NCI-H748 (cell line): ENCODE results near the gene VPS54.
"Not testable (repeated sequence)": the region's sequence is repeated elsewhere in the genome, so short reads cannot be mapped to it uniquely, and the experiment has no call there.

ENCODE experiments used
- DNase-seq: peaks from one replicate; lab custom pipeline; 2025; ENCODE audit not compliant: unreplicated experiment; lab: John Stamatoyannopoulos, UW

Gene VPS54

DNA sequence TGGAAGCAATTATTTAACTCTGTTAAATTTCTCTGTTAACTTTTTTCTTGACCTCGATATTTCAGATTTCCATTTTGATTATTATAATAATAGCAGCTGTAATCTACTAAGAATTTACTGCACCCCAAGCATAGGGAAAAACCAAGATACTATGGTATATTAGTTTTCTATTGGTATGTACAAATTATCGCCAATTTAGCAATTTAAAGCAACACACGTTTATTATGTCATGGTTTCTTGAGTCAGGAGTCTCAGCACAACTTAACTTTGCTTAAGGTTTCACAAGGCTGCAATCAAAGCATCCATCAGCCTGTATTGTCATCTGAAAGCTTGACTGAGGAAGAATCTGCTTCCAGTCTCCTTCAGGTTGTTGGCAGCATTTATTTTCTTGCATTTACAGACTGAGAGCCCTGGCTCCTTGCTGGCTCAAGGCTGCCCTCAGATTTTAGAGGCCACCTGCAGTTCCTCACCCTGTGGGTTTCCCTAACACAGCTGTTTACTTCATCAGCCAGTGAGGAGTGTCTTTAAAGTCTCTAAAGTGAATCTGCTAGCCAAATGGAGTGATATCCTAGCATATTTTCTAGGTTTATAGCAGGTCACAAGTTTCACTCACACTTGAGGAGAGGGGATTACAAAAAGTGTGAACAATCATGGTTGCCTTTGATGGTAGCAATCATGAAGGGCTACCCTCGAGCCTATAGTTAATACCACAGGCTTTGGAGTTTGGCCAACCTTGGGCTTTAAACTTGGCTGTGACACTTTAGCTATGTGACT lies 4.4 kb upstream of the VPS54 start:
- no peak for DNase-seq

DNA sequence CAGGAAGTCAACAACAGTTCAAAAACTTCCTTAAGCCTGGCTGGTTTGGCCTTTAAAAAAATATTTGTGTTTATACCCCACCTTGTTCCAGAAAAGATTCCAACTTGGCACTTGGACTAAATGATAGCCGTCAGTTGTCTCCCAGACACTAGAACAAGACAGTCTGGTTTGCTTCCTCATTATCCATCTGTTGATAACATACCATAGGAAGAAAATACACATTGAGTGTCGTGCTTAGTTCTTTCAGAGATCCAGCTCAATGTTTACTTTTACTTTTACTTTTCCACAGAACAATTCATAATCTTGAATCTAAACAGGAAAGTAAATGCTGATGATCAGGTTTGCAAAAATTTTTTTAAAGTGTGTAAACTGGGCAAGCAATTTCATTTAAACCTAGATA lies 2.4 kb upstream of the VPS54 start:
- DNase-seq, result peak; percentile 9

DNA sequence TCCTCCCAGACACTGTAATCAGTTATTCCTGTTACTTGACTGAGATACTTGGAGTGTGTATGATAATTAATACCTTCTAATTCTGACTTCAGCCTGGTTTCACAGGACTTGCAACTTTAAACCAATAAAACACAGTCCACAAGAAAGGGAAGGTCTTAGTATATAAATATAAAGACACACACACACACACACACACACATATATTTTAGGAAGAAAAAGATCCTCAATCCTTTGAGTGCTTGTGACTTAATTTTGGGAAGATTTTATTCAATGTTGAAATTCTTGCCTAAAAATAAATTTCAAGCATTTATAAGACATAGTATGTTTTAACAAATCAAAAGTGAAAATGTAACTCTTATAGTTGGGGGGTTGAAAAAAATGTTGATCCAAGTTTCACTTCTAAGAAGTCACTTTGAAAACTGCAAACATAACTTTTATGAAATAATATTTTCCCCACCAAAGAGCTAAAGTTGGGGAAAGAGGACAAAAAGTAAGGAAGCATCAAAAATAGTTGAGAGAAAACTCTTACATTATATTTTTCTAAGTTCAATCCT lies 824 bp upstream of the VPS54 start:
- DNase-seq, result no peak

DNA sequence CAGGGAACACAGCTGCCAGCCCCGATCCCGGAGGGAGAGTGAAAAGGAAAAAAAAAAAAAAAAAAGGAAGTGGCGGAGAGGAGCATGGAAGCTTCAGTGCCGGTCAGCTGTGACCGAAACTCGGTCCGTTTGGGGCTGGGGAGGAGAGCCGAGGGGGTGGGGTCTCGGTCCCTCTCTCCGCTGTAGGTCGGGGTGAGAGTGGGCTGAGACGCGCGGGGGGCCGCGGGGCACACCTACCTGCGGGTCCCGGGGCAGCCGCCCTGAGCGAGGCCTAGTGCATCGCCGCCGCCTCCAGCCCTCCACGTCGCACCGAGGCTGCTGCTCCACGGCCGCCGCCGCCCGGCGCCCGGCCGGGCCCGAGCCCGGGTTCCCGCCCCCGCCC lies 536 bp downstream of the VPS54 start:
- DNase-seq, result peak; percentile 59

DNA sequence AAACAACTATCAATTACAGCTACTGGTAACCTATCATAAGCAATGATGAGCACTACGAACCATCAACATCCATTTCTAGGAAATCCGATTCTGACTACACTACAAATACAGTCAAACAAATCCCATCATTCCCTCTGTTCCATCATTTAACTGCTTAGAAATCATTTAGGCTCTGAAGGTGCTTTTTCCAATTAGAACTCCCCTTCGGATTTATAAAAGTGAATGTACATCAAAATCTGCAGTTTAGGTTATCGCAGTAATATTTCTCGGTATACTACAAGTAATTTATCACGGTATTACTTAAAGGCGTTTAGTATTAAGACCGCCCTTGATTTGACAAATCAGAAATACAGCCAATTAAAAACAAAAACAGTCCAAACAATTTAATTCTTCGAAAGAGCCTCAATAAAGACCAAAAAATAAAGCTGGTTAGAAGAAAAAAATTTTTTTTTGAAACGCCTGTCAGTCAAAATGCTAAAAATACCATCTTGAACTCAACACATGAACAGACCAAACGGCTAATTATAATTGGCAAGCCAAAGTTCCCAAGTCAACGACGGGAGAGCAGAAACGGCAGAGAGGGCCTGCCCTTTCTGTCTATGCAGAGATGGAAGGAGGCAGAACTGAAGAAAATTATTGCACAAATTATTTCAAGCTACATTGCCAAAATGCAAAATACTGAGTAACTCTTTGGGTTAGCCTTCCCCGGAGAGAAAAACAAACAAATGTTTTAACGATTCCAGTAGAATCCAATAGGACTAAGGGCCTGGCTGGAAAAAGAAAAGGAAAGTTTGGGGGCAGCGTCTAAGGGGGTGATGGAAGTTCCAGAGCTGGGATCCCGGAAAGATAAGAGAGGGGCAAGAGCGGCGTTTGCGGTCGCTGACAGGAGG lies 1.2 kb downstream of the VPS54 start:
- DNase-seq, result peak; percentile 51

DNA sequence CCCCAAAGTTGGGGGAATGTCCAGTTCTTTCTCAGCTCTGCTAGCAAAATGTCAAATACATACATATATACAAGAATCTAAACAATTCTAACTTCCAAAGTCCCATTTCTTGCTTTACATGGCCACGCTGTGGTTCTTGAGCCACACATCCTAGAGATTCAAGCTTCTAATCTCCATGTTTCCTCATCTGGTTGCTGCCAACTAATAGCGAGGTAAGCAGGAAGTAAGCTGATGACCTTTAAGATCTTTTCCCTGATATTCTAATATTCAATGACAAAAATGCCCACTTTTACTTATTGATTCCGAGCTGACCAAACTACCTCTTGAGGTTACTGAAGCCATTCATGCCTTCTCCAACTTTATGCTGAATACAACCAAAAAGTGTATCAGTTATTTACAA lies 3.3 kb downstream of the VPS54 start:
- no peak for DNase-seq

DNA sequence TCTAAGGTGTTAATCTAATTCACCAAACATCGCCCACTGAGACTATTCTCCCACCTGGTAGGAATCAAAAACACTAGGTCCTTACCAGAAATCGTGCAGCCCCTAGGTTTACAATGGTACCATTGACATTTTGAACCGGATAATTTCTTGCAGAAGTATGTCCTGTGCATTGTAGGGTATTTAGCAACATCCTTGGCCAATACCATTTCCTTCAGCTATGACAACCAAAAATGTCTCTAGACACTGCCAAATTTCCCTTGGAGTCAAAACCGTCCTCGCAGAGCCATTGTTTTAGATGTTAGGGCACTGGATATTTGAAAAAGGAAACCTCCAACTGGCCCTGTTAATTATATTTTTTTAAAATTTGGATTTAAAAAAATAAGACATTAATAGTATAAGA lies 3.8 kb downstream of the VPS54 start:
- no peak for DNase-seq

DNA sequence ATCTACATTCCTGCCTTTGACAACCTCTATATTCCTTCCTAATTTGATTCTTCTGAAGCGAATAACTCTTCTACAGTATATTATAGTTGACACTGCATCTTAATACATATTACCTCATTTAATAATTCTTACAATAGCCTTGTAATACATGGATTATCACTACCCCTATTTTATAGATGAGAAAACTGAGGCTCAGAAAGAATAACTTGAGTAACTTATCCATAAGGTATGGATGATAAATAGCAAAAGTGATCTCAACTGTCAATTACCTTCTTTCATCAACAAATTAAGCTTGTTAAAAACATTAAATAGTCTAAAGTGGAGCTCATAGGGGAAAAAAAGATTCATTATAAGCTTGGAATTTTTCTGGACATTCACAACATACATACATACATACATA lies 4.6 kb downstream of the VPS54 start:
- DNase-seq, result no peak

DNA sequence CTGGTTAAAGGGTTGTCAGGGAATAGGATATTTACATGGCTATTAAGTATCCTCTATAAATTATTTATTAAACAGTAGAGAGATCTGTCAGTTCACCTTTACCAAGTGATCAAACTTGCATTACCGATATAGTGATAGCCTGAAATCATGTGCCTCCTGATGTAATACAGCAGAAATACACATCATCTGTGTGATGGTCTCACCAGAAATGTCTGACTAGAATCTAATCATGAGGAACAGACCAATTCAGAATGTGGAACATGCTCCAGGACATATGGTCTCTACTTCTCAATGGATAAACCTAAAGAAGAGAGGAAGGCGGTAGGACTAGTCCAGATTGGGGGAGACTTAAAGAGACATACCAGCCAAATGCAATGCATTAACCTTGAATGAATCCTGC lies 6.2 kb downstream of the VPS54 start:
- no peak for DNase-seq

DNA sequence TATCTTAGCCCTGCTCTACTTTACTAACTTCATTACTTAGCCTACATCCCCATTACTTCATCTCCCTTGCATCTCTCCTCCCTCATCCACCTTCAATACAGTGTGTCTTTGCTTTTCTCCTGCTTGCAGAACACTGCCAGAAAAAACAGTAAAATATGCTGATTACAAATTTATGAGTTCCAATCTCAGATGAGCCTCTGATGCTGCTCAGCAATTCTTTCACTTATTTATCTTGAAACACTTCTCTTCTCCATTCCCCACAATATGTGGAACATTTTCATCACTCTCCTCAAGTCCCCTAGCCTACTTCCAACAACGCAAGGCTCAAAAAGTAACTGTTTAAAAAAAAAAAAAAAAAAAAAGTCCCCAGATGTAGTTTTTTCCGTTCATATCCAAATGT lies 7.1 kb downstream of the VPS54 start:
- no peak for DNase-seq

DNA sequence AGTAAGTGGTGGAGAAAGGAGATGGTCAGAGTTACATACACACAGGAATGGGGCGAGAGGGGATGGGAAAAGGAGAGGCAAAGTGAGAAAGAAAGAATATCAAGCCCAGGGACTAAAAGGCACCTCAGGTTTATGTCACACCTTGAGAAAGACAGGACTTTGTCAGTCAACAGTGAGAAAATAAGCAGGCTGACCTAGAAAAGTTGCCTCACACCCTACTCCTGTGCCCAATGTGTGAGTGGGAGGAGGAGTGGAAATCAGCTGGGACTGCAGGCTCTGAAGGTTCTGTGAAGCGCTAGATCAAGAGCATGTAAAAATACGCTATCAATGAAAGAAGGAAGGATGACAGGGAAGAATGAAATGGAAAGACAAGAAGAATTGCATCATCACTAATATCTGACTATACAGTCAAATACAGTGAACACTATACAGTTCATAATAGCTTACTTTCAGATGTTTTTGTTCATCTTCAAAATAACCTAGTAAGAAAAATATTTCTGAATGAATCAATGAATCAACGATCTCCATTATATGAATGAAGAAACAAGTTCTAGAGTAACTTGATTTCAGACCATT lies 10.7 kb downstream of the VPS54 start:
- DNase-seq, result no peak

DNA sequence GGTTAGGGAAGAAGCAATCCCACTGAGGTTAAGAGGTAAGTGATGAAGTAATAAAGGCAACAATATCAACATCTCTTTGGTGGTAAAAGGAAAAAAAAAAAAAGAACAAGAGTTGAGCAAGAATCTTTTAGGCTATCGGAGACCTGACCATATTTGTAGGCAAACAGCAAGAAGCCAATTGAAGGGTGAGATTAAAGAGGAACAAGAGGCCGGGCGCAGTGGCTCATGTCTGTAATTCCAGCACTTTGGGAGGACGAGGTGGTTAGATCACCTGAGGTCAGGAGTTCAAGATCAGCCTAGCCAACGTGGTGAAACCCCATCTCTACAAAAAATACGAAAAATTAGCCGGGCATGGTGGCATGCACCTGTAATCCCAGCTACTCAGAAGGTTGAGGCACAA lies 11.3 kb downstream of the VPS54 start:
- no peak for DNase-seq

DNA sequence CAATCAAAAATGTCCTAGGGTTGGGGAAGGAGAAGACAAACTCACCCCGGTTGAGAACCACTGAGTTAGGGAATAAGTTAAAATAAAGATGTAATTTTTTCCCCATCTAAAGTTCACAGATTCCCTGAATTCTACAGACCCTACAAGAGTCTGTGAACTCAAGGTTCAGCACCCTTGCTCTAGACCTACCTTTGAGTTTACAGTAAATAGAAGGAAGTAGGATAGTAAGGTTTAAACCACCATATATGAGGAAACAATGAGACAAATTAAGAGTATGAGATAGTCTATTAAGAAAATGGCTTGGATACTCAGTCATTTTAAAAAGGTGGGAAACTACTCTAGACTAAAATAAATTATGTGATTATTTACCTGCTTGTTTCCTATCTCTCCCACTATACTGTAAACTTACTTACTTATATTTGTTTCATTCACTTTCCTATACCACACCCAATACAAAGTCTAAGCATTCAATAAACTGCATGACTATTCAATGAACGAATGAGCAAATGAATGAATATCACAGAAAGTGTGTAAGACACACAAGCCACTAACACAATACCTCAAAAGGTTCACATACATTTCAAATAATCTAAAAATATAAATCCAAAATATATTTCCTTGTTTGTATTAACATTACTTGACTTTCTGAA lies 13.4 kb downstream of the VPS54 start:
- DNase-seq, result no peak

DNA sequence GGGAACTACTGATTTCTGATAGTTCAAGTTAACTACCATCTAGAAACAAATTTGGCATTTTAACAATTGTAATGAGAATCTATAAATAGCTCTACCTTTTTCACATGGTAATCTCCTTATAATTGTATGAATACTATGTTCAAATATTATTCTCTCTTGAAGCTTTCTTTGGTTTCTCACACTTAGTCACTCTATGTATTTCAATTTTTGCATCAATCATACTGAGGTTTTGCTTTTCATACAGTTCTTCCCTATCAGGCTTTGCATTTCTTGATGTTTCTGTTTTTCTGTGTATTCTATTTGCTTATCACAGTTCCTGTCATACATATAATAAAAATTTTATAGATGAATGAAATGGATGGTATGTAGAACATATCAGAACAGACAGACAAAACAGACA lies 16.0 kb downstream of the VPS54 start:
- DNase-seq, result no peak

DNA sequence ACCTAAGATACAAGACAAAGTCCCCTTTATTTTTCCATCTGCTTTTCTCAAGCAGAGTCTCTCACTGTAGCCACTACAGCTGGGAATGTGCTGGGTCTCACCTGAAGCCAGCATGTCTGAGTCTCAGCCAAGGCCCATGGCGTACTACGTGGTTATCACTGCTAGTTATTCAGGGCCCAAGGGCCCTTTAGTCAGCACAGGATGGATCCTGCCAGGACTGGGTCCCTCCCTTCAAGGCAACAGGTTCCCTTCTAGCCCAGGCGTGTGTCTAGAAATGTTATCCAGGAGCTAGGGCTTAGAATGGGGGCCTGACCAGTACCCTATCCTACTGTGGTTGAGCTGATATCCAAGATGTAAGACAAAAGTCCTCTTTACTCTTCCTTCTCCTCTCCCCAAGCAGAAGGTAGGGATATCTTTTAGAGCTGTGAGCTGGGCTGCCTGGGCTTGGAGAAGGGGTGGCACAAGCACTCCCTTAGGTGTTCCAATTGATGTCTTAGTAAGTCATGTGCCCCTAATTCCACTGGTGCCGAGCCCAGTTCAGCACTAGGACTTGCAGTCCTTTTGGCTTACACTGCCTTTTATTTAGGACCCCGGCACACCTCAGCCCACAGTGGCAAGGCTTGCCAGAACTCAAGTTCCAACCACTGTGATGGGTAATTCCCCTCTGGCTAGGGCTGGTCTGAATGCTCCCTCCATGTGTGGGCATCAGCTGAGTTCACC lies 17.7 kb downstream of the VPS54 start:
- no peak for DNase-seq

DNA sequence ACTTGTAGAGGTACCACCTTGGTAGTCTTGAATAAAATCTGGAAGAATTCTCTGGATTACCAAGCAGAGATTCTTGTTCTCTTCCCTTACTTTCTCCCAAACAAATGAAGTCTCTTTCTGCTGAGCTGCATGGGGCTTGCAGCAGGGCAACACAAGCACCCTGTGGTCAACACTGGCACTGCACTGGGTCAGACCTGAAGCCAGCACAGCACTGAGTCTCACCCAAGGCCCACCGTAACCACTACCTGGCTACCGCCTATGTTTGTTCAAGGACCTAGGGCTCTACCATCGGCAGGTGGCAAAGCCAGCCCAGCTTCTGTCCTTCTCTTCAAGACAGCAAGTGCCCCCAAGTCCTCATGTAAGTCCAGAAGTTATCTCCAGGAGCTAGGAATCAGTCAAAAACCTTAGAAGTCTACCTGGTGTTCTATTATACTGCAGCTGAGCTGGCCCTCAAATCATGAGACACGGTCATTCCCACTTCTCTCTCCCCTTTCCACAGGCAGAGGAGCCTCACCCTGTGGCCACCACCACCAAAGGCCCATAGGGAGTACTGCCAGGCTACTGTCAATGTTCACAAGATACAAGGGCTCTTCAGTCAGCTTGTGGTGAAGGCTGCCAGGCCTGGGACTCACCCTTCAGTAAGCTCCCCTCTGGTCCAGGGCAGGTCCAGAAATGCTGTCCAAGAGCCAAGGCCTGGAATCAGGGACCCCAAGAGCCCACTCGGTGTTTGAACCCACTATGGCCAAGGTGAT lies 18.4 kb downstream of the VPS54 start:
- no peak for DNase-seq

DNA sequence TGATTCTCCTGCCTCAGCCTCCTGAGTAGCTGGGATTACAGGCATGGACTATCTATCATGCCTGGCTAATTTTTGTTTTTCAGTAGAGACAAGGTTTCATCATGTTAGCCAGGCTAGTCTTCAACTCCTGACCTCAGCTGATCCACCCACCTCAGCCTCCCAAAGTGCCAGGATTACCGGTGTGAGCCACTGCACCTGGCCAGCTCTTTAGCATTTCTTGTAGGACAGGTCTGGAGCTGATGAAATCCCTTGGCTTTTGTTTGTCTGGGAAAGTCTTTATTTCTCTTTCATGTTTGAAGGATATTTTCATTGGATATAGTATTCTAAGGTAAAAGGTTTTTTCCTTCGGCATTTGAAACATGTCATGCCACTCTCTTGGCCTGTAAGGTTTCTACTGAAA lies 20.2 kb downstream of the VPS54 start:
- DNase-seq, result no peak

DNA sequence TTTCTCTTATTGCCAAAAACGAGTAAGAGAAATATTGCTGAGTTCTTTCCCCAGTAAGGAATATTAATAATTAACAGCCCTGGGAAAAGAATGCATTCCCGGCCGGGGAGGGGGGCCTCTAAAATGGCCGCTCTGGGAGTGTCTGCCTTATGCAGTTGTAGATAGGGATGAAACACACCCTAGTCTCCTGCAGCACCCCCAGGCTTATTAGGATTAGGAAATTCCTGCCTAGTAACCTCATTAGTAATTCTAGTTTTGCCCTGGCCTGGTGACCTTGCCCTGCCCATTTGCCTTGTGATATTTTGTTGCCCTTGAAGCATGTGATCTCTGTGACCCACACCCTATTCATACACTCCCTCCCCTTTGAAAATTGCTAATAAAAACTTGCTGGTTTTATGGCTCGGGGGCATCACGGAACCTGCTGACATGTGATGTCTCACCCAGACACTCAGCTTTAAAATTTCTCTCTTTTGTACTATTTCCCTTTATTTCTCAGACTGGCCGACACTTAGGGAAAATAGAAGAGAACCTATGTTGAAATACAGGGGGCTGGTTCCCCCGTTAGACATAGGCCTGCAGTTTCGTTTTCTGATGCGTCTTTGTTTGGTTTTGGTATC lies 22.5 kb downstream of the VPS54 start:
- DNase-seq, result not testable (repeated sequence)

DNA sequence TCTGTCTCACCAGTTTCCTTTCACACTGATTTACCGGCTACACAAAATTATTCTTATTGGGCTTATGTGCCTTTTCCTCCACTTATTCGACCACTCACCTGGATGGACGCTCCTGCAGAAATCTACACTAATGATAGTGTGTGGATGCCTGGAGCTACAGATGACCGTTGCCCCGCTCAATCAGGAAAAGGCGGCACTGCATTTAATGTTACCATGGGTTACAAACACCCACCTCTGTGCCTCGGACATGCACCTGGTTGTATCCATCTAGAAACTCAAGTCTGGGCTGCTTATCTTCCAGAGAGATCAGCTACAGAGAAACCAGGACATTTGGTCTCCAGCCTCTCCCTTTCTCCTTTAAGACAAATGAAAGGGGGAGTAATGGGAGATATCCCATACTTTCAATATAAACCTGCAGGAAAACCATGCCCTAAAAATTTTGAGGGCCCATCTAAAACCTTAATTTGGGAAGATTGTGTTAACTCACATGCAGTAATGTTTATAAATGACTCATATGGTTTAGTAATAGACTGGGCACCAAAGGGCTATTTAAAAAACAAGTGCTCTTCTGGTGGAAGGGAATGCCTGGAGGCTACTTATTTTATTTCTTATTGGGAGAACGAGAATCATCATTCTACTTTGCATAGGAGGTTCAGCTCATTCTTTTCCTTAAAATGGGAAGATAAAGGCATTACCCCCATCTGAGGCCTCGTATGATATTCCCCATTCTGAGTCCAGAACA lies 24.7 kb downstream of the VPS54 start:
- not testable (repeated sequence) for DNase-seq
